Chondrocyte (in vitro differentiated cells): ENCODE results near the gene C1QTNF1. TPM values are rescaled to one million over a fixed set of nuclear protein-coding genes. Genes with fewer than 3 reads are reported as not detected.

Experiments used
- DNase-seq: peaks from one replicate; pipeline ENCODE4 v3.0.0; 2021; ENCODE audit warnings: mixed read lengths, low spot score
- H3K27ac Mint-ChIP-seq: one replicate; pipeline ENCODE4 v1.8.0; 2021; ENCODE audit warnings: mild to moderate bottlenecking, moderate library complexity, mixed read lengths; ENCODE audit not compliant: unreplicated experiment
- H3K27me3 Mint-ChIP-seq: 2 replicates; pipeline ENCODE4 v1.8.0; 2021; ENCODE audit warnings: low read depth, mixed read lengths
- H3K36me3 Mint-ChIP-seq: 2 replicates; pipeline ENCODE4 v1.8.0; 2021; ENCODE audit warnings: low read depth, mixed read lengths
- H3K4me1 Mint-ChIP-seq: 2 replicates; pipeline ENCODE4 v1.8.0; 2021; ENCODE audit warnings: low read depth, mild to moderate bottlenecking, mixed read lengths
- H3K4me3 Mint-ChIP-seq: one replicate; pipeline ENCODE4 v1.8.0; 2021; ENCODE audit warnings: mild to moderate bottlenecking, moderate library complexity, mixed read lengths; ENCODE audit not compliant: unreplicated experiment
- H3K9me3 Mint-ChIP-seq: 2 replicates; pipeline ENCODE4 v1.8.0; 2021; ENCODE audit warnings: low read depth, mixed read lengths
- total RNA-seq: library from RNA; stranded (reverse); gene quantifications from 3 replicates; pipeline ENCODE4 v1.2.1, GENCODE V29; 2021
- TF ChIP-seq, protein P1 (sequence below): fragments of 200-600 bp; sonication (generic); IDR thresholded peaks from 2 replicates; pipeline ENCODE4 v1.5.0; 2021; ENCODE audit warnings: antibody characterized with exemption, mild to moderate bottlenecking, moderate library complexity

The C1QTNF1 gene
- total RNA-seq, 1 donor from 2014 or later = 74.7 TPM

DNA sequence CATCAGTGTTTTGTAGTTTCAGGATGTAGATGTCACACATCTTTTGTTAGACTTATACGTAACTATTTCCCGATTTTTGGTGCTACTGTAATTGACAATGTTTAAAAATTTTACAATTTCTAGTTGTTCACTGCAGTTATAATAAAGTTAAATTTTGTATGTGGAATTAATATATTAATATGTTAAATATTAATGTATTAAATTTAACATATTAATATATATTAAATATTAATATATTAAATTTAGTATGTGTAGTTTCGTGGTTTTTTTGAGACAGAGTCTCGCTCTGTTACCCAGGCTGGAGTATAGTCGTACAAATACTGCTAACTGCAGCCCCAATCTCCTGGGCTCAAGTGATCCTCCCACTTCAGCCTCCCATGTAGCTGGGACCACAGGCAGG lies 38.6 kb upstream of the C1QTNF1 start:
- no peak overlapping the region for H3K4me3 Mint-ChIP-seq
- no peaks in the 10 kb centered on the region for H3K27me3 Mint-ChIP-seq
- no peak overlapping the region for H3K27ac Mint-ChIP-seq
- DNase-seq = no peak
- no peaks in the 10 kb centered on the region for H3K9me3 Mint-ChIP-seq
- peaks cover 16% of the 10 kb centered on the region for H3K4me1 Mint-ChIP-seq
- peaks cover under 1% of the 10 kb centered on the region for H3K36me3 Mint-ChIP-seq
- TF ChIP-seq, protein P1, sequence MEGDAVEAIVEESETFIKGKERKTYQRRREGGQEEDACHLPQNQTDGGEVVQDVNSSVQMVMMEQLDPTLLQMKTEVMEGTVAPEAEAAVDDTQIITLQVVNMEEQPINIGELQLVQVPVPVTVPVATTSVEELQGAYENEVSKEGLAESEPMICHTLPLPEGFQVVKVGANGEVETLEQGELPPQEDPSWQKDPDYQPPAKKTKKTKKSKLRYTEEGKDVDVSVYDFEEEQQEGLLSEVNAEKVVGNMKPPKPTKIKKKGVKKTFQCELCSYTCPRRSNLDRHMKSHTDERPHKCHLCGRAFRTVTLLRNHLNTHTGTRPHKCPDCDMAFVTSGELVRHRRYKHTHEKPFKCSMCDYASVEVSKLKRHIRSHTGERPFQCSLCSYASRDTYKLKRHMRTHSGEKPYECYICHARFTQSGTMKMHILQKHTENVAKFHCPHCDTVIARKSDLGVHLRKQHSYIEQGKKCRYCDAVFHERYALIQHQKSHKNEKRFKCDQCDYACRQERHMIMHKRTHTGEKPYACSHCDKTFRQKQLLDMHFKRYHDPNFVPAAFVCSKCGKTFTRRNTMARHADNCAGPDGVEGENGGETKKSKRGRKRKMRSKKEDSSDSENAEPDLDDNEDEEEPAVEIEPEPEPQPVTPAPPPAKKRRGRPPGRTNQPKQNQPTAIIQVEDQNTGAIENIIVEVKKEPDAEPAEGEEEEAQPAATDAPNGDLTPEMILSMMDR = no peak

DNA sequence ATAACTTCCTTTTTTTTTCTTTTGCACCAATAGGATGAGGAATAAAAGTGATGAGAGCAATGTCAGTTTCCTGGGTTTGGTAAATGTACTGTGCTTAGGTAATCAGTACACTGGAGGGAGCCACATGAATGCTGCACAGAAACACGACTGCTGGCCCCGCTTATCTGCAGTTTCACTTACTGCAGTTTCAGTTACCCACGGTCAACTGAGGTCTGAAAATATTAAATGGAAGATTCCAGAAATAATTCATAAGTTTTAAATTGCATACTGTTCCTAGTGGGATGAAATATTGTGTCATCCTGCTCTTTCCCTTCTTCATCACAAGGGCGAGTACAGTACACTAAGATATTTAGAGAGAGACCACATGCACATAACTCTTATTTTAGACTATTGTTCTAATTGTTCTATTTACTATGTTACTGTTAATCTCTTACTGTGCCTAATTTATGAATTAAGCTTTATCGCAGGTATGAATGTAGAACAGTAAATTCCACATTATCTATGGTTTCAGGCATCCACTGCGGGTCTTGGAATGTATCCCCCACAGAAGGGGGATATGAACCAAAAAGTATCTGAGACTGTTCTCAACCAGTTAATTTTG lies 37.8 kb upstream of the C1QTNF1 start:
- peak overlapping the region; percentile 55 for H3K4me3 Mint-ChIP-seq
- TF ChIP-seq, protein P1 = peak; percentile 45
- no peaks in the 10 kb centered on the region for H3K27me3 Mint-ChIP-seq
- peaks cover 16% of the 10 kb centered on the region for H3K4me1 Mint-ChIP-seq
- H3K9me3 Mint-ChIP-seq = no peaks in the 10 kb centered on the region
- H3K27ac Mint-ChIP-seq = peak overlapping the region; percentile 65
- DNase-seq = peak; percentile 2
- peaks cover 4% of the 10 kb centered on the region for H3K36me3 Mint-ChIP-seq

DNA sequence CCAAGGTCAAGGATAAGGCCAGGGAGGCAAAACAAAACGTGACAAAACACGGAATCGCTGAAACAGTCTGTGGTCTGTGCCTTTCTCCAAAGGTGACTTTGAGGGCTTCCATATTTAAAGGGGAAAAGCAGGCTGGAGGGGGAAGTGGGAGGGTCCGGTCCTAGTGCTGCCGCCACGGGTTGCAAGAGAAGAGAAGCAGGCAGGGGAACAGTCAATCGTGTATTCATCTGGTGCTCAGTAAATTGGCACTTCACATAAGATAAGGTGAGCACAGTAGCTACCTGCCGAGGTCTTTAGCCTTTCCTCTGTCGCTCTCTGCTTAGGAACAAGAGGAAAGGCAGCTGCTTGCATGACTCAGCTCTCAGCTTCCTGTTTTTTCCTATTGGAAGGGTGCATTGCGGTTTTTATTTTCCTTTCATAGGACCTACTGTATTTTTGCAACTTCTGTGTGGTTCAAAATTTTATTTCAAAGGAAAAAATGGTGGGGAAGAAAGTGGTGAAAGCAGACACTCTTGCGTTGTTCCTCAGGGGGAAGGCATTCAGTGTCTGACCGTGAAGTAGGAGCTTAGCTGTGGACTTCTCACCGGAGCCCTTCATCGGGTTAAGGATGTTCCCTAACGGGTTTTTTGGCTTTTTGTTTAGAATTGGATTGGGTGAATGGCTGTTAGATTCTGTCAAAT lies 37.2 kb upstream of the C1QTNF1 start:
- TF ChIP-seq, protein P1 = no peak
- Mint-ChIP-seq H3K27me3 (no peaks in the 10 kb centered on the region), H3K9me3 (no peaks in the 10 kb centered on the region), H3K36me3 (peaks cover 7% of the 10 kb centered on the region), H3K4me1 (peaks cover 16% of the 10 kb centered on the region), H3K4me3 (peak overlapping the region; percentile 55), H3K27ac (peak overlapping the region; percentile 65)
- DNase-seq = peak; percentile 13

DNA sequence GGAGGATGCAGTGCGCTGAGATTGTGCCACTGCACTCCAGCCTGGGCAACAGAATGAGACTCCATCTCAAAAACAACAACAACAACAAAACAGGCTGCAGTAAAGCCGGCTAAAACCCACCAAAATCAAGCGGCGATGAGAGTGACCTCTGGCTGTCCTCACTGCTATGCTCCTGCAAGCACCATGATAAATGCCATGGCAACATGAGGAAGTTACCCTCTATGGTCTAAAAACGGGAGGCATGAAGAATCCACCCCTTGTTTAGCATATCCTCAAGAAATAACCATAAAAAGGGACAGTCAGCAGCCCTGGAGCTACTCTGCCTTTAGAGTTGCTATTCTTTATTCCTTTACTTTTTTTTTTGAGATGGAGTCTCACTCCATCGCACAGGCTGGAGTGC lies 35.8 kb upstream of the C1QTNF1 start:
- TF ChIP-seq, protein P1 = no peak
- Mint-ChIP-seq H3K4me1 (peaks cover 16% of the 10 kb centered on the region), H3K27ac (no peak overlapping the region), H3K4me3 (no peak overlapping the region), H3K9me3 (no peaks in the 10 kb centered on the region), H3K36me3 (peaks cover 9% of the 10 kb centered on the region), H3K27me3 (no peaks in the 10 kb centered on the region)
- DNase-seq = no peak

DNA sequence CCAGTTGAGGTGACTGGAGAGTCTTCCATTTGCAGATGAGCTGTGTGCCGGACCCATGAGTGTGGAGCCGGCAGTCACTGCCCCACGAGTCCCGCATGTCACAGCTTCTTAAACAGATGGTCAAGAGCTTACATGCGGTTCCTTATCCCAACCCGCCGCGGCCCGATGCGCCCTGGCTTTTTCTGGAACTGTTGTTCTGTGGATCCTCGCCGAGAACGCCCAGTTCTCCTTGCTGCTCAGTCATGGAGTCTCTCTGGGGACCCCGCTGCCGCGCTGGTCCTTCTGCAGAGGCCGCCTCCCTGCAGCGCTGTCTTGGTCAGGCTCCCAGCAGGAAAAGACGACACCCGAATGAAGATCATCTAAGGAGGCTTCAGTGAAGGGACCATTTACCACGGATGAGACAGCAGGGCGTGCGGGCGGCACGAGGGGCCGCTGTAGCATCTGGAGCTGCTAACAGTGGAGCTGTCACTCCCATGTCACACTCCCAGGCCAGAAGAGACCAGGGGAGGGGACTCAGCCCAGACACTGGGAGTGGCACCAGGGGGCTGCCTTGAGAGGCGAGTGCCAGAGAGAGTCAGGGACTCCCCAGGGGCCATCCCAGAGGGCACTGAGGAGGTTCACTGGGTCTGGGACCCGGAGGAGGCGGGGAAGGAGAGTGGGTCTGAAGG lies 33.5 kb upstream of the C1QTNF1 start:
- H3K4me1 Mint-ChIP-seq = peaks cover 16% of the 10 kb centered on the region
- TF ChIP-seq, protein P1 = no peak

More for the DNA sequence above, 33.5 kb upstream of the C1QTNF1 start:
- H3K4me3 Mint-ChIP-seq = no peak overlapping the region
- no peaks in the 10 kb centered on the region for H3K9me3 Mint-ChIP-seq
- H3K36me3 Mint-ChIP-seq = peaks cover 11% of the 10 kb centered on the region
- H3K27ac Mint-ChIP-seq = no peak overlapping the region
- no peaks in the 10 kb centered on the region for H3K27me3 Mint-ChIP-seq
- peak; percentile 79 for DNase-seq
